HG03064 (cell line): Measurements from ENCODE around the gene GRAMD1C.
A peak's percentile ranks its signal among the peaks of the same experiment; 100 is the strongest.

Experiments used
- ATAC-seq: cut with Tn5 transposase; IDR thresholded peaks from one replicate; pipeline ENCODE4 v1.9.1; 2021; ENCODE audit warnings: low read depth; ENCODE audit not compliant: unreplicated experiment

The GRAMD1C gene

DNA sequence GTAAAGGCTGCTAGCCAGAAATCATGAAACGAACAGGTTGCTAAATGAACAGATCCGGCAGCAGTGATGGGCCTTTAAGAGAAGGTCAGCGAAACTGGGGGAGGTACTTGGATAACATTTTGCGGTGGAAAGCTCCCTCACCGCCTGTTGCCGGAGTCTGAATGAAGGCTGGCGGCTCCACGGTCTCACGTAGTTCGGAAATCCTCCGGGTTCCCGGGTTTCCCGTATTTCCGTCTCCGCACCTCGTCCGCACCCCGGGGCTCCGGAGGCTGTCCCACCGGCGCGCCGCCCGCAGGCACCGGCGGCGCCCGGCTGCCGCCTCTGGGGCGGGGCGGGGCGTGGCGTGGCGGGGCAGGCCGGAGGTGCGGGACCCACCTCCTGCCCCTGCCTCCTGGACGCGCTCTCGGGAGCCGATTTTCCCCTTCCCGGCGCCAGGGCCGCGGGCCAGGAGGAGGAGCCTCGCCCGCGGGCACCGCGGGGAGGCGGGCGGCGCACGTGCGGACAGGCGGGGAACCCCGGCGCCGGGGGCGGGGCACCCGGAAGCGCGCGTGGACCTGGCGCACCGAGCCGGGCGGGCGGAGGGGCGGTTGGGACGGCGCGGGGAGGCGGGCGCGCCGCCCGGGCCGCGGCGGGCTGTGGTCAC is 108.9 kb downstream of the GRAMD1C start, which contains the start of gene ZDHHC23:
Gene ZDHHC23, plus strand, starts transcription at position 642 of the 643 bp plus-strand sequence. CDS start 790 bp downstream, outside the sequence.
- peak; percentile 78 for ATAC-seq

DNA sequence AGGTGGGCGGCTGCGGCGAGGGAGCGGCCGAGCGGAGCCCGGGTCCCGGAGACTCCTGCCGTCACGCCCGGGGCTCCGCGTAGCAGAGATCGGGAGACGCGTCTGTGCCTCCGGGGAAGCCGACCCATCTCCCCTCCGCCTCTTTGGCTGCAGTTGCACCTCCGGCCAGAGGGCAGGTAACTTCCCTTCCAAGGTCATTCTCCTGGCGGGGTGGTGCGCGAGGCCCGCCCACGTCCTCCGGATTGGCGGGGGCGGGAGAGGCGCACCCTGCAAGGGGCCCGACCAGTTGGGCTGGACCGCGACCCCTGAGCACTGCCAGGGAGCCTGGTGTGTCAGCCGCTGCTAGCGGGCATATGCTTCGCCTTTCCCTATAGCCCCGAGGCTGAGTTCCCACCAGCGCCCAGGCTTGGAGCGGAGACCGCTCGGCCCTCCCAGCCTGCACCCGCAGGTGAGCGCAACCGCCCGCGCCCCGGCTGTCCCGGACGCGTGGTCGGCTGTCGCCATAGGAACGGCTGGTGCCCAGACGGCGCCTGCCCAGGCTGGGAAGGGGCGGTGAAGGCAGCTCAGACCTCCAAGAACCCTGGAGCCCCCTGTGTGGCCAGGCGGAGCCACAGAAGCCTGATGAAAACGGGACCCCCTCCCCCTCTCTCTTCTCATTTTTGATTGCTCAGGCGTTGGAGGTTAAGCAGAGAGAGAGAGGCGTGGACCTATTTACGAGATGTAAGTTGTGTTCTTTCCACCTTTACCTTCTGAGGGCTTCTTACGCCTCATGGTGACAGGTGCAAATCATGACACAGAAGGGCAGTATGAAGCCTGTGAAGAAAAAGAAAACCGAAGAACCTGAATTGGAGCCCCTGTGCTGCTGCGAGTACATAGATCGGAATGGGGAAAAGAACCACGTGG is 109.7 kb downstream of the GRAMD1C start:
- ATAC-seq: peak; percentile 37

DNA sequence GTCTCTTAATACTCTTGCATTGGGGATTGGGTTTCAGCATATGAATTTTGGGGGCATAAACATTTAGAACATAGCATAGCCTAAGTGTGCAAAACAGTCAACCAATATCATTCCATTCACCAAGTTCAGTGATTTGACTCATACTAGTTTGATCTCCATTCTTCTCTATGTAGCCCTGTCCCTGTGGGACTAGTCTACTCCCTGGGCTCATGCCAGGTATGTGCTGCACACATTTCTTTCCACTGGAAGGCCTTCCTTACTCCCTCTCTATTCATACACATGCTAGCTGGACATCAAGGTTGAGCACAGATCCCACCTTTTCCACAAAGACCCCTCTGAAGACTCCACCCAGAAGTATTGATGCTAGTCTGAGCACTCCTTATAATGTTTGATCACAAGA is 114.3 kb downstream of the GRAMD1C start:
- no peak for ATAC-seq

DNA sequence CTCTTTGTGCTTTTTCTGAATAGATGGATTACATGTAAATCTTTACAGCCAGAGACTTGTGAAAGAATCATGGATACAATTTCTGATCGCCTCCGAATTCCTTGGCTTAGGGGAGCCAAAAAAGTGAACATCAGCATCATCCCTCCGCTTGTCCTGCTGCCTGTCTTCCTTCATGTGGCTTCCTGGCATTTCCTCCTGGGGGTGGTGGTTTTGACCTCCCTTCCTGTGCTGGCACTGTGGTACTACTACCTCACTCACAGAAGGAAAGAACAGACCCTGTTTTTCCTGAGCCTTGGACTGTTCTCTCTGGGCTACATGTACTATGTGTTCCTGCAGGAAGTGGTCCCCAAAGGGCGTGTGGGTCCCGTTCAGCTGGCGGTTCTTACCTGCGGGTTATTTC is 115.1 kb downstream of the GRAMD1C start:
- no peak for ATAC-seq

DNA sequence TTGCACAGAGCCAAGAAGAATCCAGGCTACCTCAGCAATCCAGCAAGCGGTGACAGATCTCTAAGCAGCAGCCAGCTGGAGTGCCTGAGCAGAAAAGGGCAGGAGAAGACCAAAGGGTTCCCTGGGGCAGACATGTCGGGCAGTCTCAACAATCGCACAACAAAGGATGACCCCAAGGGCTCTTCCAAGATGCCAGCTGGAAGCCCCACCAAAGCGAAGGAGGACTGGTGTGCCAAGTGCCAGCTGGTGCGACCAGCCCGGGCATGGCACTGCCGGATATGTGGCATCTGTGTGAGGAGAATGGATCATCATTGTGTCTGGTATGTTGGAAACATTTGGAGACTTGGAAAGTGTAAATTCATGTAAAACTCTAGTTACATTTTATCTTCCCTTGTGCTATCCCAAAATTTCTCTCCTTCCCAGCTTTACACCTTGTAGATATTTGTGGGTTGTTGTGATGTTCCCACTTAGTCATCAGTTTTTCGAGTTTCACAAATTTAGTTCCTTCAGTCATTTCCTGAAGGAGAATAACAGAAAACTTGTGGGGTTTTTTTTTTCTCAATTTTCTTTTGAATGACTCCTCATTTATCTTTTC is 115.6 kb downstream of the GRAMD1C start:
- ATAC-seq: no peak

DNA sequence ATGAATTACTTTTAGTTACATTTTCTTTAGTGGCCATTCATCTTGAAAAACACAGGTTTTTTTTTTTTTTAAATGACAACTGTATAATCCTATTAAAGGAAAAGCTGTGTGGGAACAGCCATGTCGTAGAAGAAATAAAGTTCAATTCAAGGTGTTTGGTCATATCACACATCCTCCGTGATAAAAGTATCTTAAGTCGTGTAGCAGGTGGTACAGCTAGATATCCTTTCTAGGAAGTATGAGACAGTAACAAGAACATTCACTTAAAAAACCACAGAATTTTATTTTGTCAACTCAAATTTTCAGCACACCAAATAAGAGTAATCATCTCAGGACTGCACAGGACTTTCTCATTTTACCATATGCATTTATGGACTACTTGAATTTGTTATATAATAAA is 125.3 kb downstream of the GRAMD1C start:
- ATAC-seq: no peak

DNA sequence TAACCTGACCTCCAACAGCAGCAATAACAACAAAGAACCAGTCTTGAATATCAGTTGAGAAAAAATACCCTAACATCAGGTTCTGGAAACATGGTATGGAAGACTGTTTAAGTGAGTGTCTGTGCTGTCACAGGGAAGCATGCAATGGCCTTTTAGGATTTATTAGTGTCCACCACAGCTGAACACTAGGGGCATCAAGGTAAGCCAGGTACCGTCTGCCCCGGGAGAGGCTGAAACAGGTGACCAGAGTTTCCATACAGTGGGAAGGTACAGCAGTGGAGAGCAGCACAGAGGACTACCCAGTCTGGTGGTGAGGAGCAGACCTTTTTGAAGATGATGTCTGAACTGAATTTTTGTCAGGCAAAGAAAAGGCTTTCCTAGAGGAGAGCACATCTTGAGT is 127.6 kb downstream of the GRAMD1C start:
- no peak for ATAC-seq

DNA sequence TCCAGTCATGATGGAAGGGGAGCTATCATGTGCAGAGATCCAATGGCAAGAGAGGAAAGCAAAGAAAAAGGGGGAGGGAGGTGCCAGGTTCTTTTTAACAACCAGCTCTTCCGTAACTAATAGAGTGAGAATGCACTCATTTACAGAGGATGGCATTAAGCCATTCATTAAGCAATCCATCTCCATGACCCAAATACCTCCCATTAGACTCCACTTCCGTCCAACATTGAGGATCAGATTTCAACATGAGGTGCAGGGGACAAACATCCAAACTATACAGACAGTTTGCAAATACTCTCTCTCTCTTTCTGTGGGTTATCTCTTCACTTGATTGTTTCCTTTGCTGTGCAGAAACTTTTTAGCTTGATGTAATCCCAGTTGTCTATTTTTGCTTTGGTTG is 130.4 kb downstream of the GRAMD1C start:
- no peak for ATAC-seq

DNA sequence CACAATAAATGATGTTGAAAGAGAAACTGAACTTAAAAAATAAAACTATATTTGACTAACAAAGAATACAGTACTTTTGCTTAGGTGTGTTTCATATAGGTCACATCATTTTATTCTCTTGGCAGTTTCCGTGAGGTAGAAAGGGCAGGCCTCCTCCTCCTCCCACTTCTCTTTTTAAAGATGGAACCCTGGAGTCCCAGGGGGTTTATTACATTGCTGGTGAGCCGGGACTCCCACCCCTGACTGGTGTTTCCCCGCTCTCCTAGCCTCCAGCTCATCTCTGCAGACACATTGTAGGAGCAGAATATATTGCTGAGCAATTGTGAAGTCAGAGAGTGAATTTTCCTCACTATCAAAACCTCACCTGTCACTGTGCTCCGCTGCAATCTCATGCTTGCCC is 139.2 kb downstream of the GRAMD1C start:
- ATAC-seq: no peak

DNA sequence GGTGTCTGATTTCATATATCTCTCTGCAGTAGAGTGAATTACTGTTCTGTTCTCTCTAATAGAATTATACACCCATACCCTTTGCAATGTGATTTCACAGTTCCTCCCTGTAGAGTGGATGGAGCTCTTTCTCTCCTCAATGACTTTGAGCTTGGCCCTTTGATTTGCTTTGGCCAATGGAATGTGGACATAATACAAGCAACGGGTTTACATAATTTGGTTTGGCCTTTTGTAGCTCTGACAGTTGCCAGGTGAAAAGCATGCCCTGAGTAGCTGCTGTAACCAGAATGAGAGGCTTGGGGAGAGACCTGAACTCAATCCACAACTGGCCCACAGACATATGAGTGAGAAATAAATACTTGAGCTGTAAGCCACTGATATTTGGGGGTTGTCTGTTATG is 141.3 kb downstream of the GRAMD1C start:
- no peak for ATAC-seq

DNA sequence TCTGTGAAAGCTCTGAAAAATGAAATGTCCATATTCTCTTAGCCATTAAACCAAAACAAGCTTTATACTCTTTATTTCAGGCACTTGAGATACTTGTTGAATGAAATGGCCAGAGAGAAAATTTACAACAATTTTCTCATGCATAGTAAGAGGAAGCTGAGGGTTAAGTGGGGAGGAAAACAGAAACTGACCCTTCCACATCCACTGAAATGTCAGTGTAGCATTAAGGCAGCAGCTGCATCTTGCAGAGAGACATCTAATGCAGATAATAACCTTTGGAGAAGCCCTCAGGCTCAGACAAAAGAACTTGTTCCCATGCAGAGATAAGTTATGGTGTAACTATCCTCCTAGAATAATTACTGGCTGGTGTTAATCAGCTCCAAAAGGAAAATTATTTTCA is 143.2 kb downstream of the GRAMD1C start:
- ATAC-seq: no peak

DNA sequence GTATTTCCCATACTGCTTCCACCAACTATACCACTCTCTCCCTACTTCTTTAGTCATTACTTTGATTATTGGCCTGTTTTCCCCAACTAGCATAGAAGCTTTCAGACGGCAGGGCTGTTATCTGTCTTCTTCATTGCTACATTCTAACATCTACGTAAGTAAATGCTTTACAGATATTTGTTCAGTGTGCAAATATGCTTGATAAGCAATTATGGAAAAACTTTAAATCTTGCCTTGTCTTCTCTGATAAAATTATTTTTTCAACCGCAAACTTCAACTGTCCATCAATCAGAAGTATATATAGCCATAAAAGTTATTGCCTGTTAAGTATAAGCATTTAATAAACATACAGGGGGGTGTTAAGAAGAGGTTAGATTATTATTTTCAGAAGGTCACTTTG is 145.0 kb downstream of the GRAMD1C start:
- ATAC-seq: no peak

DNA sequence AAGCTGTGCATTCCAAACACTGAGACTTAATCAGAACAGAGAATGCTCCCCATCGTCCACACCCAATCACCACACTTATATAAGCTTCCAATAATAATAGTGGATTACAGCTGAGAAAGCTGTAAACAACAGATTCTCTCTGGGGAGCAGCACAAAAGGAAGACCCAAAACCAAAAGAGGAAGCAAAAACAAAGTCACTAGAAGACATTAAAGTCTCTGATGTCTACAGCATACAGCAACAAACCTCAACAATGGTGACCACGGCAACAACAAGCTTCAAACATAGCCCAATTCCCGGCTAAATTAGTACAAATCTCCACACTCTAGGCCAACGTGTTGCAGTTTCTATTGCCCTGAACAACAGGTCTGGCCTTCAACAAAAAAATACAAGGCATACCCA is 147.0 kb downstream of the GRAMD1C start:
- no peak for ATAC-seq
